OCI-LY7 (cell line): ENCODE results near the gene GVQW3. TPM values are rescaled to one million over a fixed set of nuclear protein-coding genes. Genes with fewer than 3 reads are reported as not detected.

Source experiments
- BruUV-seq: library from RNA; stranded (reverse); fragments of 400-500 nt; replicated peaks from 2 replicates; lab custom pipeline; 2021; lab: Mats Ljungman, UMichigan
- CTCF ChIA-PET: fragments of 300-600 bp; sonication (Branson Sonifier 250); formaldehyde crosslinking; loops from one replicate; lab custom pipeline; 2022; ENCODE audit warnings: antibody characterized with exemption; ENCODE audit not compliant: unreplicated experiment; lab: Charles Lee
- POLR2A ChIA-PET: fragments of 300-600 bp; sonication (Branson Sonifier 250); formaldehyde crosslinking; loops from one replicate; lab custom pipeline; 2022; ENCODE audit warnings: antibody characterized with exemption; lab: Charles Lee
- DNase-seq: peaks from one replicate; pipeline ENCODE4 v3.0.0-alpha.2; 2015; ENCODE audit warnings: low spot score
- H2AFZ ChIP-seq: fragments of 200-600 bp; sonication (generic), shearing (Covaris generic); 2 replicates; pipeline ENCODE4 v1.6.1; 2014; ENCODE audit warnings: mild to moderate bottlenecking, antibody characterized with exemption, low read length, moderate library complexity
- H3K27ac ChIP-seq: fragments of 200-600 bp; sonication (generic); 2 replicates; pipeline ENCODE4 v1.5.1; 2014; ENCODE audit warnings: mixed run types, low read depth, mild to moderate bottlenecking, moderate library complexity, low read length, inconsistent platforms; ENCODE audit not compliant: poor library complexity, severe bottlenecking
- H3K36me3 ChIP-seq: fragments of 200-600 bp; sonication (generic); 2 replicates; pipeline ENCODE4 v1.6.1; 2014; ENCODE audit warnings: mild to moderate bottlenecking, antibody characterized with exemption, low read length, moderate library complexity, mixed read lengths; ENCODE audit not compliant: insufficient read depth
- H3K4me1 ChIP-seq: fragments of 200-600 bp; sonication (generic); 2 replicates; pipeline ENCODE4 v1.5.1; 2014; ENCODE audit warnings: mild to moderate bottlenecking, low read length; ENCODE audit not compliant: insufficient read depth, poor library complexity, severe bottlenecking
- H3K4me2 ChIP-seq: fragments of 200-600 bp; sonication (generic); 2 replicates; pipeline ENCODE4 v1.6.1; 2014; ENCODE audit warnings: mild to moderate bottlenecking, low read length
- H3K4me3 ChIP-seq: fragments of 200-600 bp; sonication (generic); 2 replicates; pipeline ENCODE4 v1.5.1; 2014; ENCODE audit warnings: mild to moderate bottlenecking, low read depth, low read length; ENCODE audit not compliant: poor library complexity, severe bottlenecking
- H3K79me2 ChIP-seq: fragments of 200-600 bp; sonication (generic); 2 replicates; pipeline ENCODE4 v1.6.1; 2016; ENCODE audit warnings: low read depth, mild to moderate bottlenecking, low read length, moderate library complexity, mixed read lengths; ENCODE audit not compliant: insufficient read depth
- H3K9me2 ChIP-seq: fragments of 200-600 bp; sonication (generic); 2 replicates; pipeline ENCODE4 v1.6.1; 2016; ENCODE audit warnings: mild to moderate bottlenecking, low read length, mixed read lengths; ENCODE audit not compliant: insufficient read depth
- H3K9me3 ChIP-seq: fragments of 200-600 bp; sonication (generic); 2 replicates; pipeline ENCODE4 v1.6.1; 2014; ENCODE audit warnings: mild to moderate bottlenecking, mixed run types, low read length, mixed read lengths
- H4K20me1 ChIP-seq: fragments of 200-600 bp; sonication (generic); 2 replicates; pipeline ENCODE4 v1.6.1; 2014; ENCODE audit warnings: mild to moderate bottlenecking, antibody characterized with exemption, low read length, moderate library complexity, mixed read lengths; ENCODE audit not compliant: insufficient read depth
- CTCF ChIP-seq: fragments of 200-600 bp; sonication (generic); conservative IDR thresholded peaks from 2 replicates; pipeline ENCODE4 v1.5.1; 2014; ENCODE audit warnings: mild to moderate bottlenecking, antibody characterized with exemption, low read length, moderate library complexity, mixed read lengths
- EZH2phosphoT487 ChIP-seq: fragments of 200-600 bp; sonication (generic); IDR thresholded peaks from 2 replicates; pipeline ENCODE4 v1.6.1; 2018; ENCODE audit warnings: low read depth, borderline replicate concordance, mild to moderate bottlenecking, mixed run types, antibody characterized with exemption, low read length, moderate library complexity, mixed read lengths
- intact Hi-C: fragments of 100-400 bp; cut with micrococcal nuclease; formaldehyde crosslinking; loops from one replicate; pipeline ENCODE4 v1.10.0; 2022; ENCODE audit not compliant: unreplicated experiment
- total RNA-seq, 2 experiments: library from RNA; depleted of rRNA in 1 of 2; stranded (reverse); fragments of >200 nt in 1 of 2; shearing (Covaris generic) in 1 of 2; gene quantifications; 2 replicates each; pipeline ENCODE4 v1.2.3, GENCODE V29; 2014 to 2022

The GVQW3 gene
- total RNA-seq, 2 experiments from 2014 or later = 15.4 to 16.5 TPM

GRCh38 chr11:76448506-76448905 lies 67.4 kb downstream of the GVQW3 start:
- TF ChIP-seq CTCF (no peak), EZH2phosphoT487 (no peak)
- Histone ChIP-seq H3K4me3 (no peak overlapping the region), H4K20me1 (peaks cover 12% of the 10 kb centered on the region; the same call in 1 of the 2 replicates), H3K79me2 (peaks cover 28% of the 10 kb centered on the region), H3K4me2 (no peak overlapping the region), H3K4me1 (peaks cover 8% of the 10 kb centered on the region), H2AFZ (no peak overlapping the region), H3K27ac (no peak overlapping the region), H3K9me2 (no peaks in the 10 kb centered on the region), H3K36me3 (peaks cover 57% of the 10 kb centered on the region), H3K9me3 (no peaks in the 10 kb centered on the region)
- ChIA-PET POLR2A (interaction anchor here (0.7 to 1.2 kb wide), 3 partner anchors 21 to 1409 kb away, joined by 3 to 5 read pairs (median 3); no protein-coding TSS in a partner anchor), CTCF (no interaction called here)
- BruUV-seq = no TSS peak
- intact Hi-C loops = loop anchor here (10.0 kb wide), 1 partner anchor 1546 kb away; the partner anchor contains the start of gene INTS4
- no peak for DNase-seq

GRCh38 chr11:76453248-76453647 lies 72.1 kb downstream of the GVQW3 start:
- Histone ChIP-seq H3K4me1 (no peaks in the 10 kb centered on the region), H3K9me3 (no peaks in the 10 kb centered on the region), H4K20me1 (no peaks in the 10 kb centered on the region), H3K79me2 (no peaks in the 10 kb centered on the region), H3K4me3 (no peak overlapping the region), H3K36me3 (peaks cover 59% of the 10 kb centered on the region), H2AFZ (no peak overlapping the region), H3K27ac (no peak overlapping the region), H3K9me2 (no peaks in the 10 kb centered on the region), H3K4me2 (no peak overlapping the region)
- ChIA-PET POLR2A (interaction anchor here (0.7 kb wide), 1 partner anchor 9 kb away, joined by 3 read pairs; no protein-coding TSS in a partner anchor), CTCF (interaction anchor here (0.6 kb wide), 1 partner anchor 233 kb away, joined by 3 read pairs; no protein-coding TSS in a partner anchor)
- TF ChIP-seq EZH2phosphoT487 (no peak), CTCF (no peak)
- no TSS peak for BruUV-seq
- intact Hi-C loops = no loop called here
- DNase-seq = no peak

GRCh38 chr11:76455331-76455730 lies 74.2 kb downstream of the GVQW3 start:
- Histone ChIP-seq H3K9me3 (no peaks in the 10 kb centered on the region), H3K4me2 (no peak overlapping the region), H3K4me3 (no peak overlapping the region), H3K36me3 (peaks cover 65% of the 10 kb centered on the region), H3K9me2 (no peaks in the 10 kb centered on the region), H3K79me2 (no peaks in the 10 kb centered on the region), H4K20me1 (no peaks in the 10 kb centered on the region), H3K27ac (no peak overlapping the region), H3K4me1 (no peaks in the 10 kb centered on the region), H2AFZ (no peak overlapping the region)
- ChIA-PET CTCF (no interaction called here), POLR2A (interaction anchor here (0.6 to 1.2 kb wide), 2 partner anchors 52 to 55 kb away, joined by 3 to 4 read pairs; no protein-coding TSS in a partner anchor)
- no TSS peak for BruUV-seq
- DNase-seq = no peak
- no peak for TF ChIP-seq EZH2phosphoT487
- intact Hi-C loops = no loop called here
